Measurements from ENCODE around the gene CBX1. TPM values are rescaled to one million over a fixed set of nuclear protein-coding genes. Genes with fewer than 3 reads are reported as not detected.

Gene CBX1
- total and polyA plus RNA-seq, 2 of the 8 experiments (the other 6 are each of a cell fraction or from before 2014, with no cell fraction given), result 38.7 to 173 TPM

GRCh38 chr17:48111937-48112241 is 10.6 kb upstream of the CBX1 start (continued):
- TF ChIP-seq GABPA (IDR thresholded peaks at IDR 0.05; ENCODE audit: borderline replicate concordance, insufficient read depth, low read length), result no peak
